GM18505 (cell line): ENCODE results near the gene FKBP8.

Experiments used
- ATAC-seq: cut with Tn5 transposase; IDR thresholded peaks from one replicate; pipeline ENCODE4 v1.9.1; 2021; ENCODE audit not compliant: unreplicated experiment
- POLR2A ChIP-seq: IDR thresholded peaks from 4 replicates; pipeline ENCODE4 v1.6.1; 2011; ENCODE audit warnings: borderline replicate concordance; ENCODE audit not compliant: insufficient read depth, insufficient read length; ENCODE audit errors: extremely low read depth

The FKBP8 gene

DNA sequence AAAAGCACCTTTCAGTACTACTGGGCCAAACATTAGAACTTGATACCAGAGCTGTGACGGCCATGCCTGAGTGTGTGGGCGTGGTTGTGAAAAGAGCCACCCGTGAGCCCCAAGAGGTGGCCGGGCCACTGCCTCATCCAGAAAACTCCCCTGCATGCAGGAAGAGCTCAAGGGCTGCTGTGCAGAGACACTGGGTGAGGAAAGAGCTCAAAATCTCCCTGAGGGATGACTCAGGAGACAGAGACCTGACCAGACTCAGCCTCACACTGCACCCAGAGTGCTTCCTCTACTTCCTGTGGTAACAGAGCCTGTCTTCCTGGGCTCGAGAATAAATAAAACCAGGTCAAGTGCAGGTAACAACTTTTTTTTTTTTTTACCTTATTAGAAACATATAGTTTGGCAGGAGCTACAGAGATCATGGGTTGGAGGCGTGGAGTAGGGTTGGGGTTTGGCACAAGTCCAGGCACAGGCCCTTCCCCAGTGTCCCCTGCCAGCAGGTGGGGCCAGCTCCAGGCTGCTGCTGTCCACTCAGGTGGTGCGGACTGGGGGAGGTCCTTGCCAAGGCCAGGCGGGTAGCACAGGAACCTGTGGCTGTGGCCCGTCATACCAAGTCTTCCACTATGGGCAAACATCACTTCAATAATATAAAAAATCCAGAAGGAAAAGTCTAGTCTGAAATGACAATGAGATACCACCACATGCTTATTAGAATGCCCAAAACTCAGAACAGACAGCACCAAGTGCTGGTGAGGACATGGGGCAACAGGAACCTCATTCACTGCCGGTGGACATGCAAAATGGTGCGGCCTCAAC is 47.0 kb downstream of the FKBP8 start:
- ATAC-seq, result no peak
- TF ChIP-seq POLR2A, result no peak

DNA sequence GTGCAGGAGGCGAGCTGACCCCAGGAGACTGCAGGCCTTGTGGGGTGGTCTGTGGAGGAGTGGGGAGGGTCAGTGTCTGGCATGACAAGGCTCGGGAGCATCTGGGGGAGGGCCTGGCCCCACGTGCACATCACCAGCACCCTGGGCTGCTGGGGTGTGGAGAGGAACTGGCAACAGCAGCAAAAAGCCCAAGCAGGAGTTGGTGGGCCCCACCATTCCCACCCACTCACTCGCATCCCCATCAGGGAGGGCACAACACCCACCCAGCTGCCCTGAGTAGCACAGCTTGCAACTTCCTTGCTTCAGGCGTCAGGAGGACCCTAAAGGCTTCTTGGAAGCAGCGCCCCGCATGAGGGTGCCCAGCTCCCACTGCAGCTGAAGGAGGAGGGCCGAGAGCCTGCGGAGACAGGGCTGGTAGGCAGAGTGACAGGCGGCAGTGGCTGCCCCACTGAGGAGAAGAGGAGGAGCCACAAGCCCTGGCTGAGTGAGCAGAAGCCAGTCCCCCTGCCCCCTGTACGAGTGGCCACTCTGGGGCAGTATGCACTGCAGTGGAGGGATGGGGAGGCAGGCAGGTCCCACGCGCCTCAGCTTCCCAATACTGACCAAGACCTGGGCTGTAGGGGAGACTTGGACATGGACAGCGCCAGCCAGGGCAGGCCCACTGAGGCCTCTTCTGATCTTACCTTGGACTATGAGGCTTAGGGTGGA is 48.0 kb downstream of the FKBP8 start:
- no peak for ATAC-seq
- no peak for TF ChIP-seq POLR2A

DNA sequence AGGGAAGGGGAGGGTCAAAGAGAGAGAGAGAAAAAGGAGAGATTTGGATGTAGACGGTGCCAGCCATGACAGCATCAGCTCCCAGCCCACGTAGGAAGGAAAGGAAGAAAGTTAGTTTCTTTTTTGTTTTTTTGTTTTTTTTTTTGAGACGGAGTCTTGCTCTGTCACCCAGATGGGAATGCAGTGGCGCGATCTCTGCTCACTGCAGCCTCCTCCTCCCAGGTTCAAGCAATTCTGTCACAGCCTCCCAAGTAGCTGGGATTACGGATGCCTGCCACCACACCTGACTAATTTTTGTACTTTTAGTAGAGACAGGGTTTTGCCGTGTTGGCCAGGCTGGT is 49.1 kb downstream of the FKBP8 start:
- no peak for TF ChIP-seq POLR2A
- ATAC-seq, result no peak

DNA sequence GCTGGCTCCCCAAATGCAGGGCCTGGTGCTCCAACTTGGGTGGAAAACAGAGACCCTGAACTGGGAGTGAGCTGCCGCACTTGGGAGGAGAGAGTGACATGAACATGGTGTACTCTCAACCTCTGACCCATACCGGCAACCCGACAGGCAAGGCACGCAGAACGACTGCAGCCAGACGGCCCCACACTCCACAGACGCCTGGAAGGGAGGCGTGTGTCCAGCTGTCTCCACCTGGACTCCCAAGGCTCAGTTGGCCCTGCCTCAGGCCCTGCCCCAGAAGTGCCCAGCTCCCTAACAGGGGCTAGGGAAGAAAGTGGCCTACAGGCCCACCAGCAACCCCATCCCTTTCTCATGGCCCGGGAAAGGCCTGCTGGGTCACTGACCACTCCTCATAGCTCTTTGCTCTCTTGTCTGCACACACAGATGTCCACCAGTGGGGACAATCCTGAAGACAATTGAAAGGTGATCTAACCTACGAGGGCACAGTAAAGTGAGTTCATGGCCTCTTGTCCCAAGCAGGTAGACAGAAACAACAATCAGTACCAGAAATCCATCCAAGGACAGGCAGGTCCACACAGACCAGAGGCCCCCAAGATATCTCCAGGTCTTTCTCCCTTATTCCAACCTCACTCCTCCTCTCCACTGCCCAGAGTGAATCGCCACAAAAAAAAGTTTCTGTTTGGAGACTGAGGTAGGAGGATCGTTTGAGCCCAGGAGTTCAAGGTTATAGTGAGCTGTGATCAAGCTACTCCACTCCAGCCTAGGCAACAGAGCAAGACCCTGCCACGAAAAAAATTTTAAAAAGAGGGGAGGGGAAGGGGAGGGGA is 49.7 kb downstream of the FKBP8 start:
- ATAC-seq, result no peak

DNA sequence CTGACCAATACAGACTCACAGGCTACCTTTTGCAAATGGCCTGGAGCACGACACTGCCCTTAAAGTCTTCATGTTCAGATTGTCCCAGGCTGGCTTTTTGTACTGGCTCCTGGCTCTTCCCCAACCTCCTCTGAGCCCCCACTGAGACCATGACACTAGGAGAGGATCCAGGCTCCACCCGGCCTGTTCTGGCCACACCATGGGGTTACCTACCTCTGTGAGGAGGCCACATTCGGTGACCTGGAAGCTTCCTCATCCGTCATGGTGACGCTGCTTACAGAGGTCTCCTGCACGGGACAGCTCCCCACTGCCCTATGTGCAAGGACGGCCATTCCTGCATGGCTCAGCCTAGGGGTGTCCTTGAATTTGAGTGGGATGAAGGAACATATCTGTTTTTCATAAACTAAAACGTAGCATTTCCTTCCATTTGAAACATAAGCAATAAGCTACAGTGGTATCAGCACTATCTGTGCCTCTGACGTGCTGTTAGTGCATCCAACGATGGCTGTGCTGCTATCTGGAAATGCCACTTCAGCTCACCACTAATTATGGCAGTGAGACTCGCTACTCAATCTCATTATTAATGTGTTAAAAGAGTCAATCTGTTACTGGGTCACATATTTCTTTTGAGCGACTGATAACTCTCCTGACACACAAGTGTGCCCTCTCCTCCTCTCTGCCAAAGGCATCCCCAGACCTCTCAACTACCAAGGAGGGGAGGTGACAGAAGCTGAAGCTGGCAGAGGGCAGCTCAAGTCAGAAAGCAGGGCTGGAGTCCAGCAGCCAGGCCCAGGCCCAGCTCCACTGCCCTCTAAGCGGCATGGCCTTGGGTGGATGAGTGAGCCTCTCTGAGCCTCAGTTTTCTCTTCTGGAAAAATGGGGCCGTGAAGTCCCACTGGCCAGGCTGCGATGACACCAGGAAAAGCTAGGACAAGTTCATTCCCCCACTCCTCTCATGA is 51.1 kb downstream of the FKBP8 start:
- TF ChIP-seq POLR2A, result no peak
- ATAC-seq, result no peak

More for the DNA sequence above, 49.7 kb downstream of the FKBP8 start:
- no peak for TF ChIP-seq POLR2A

DNA sequence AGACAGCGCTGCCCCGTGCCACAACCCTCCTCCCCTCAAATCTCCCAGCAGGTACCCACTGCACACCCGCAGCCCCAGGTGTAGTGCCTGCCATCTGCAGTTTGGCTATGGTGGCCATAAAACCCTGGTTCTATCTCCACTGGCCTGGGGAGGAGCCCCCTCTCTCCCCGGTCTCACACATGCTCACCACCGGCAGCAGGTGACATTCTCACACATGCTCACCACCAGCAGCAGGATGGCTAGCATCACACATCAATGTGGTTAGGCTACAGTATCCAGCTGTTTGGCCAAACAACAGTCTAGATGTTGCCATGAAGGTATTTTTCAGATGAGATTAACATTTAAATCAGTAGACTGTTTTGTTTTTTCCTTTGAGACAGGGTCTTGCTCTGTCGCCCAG is 52.6 kb downstream of the FKBP8 start:
- no peak for ATAC-seq
- no peak for TF ChIP-seq POLR2A

DNA sequence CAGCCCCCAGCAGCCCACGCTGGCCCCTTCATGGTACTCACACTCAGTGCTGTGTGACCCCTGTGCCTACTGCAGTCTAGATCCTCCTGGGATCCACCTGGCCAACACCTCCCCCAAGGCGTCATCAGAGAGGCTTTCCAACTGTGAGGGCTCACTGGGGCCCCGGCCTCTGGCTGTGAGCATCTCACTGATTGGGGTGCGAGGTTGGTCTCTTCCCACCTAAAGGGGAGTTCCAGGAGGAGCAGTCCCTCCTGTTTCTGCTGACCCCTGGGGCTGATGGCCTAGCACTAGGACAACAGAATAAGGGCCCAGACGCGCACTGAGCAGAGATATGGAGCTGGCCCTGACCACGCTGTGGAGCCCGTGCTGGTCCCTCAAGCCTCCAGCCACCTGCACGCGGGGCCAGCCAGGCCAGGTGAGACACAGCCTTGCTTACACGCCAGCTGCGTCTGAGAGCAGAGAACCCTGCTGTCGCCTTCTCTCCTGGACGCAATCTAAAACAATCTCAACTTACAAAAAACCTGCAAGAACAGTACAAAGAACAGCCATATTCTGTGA is 53.7 kb downstream of the FKBP8 start:
- no peak for ATAC-seq

DNA sequence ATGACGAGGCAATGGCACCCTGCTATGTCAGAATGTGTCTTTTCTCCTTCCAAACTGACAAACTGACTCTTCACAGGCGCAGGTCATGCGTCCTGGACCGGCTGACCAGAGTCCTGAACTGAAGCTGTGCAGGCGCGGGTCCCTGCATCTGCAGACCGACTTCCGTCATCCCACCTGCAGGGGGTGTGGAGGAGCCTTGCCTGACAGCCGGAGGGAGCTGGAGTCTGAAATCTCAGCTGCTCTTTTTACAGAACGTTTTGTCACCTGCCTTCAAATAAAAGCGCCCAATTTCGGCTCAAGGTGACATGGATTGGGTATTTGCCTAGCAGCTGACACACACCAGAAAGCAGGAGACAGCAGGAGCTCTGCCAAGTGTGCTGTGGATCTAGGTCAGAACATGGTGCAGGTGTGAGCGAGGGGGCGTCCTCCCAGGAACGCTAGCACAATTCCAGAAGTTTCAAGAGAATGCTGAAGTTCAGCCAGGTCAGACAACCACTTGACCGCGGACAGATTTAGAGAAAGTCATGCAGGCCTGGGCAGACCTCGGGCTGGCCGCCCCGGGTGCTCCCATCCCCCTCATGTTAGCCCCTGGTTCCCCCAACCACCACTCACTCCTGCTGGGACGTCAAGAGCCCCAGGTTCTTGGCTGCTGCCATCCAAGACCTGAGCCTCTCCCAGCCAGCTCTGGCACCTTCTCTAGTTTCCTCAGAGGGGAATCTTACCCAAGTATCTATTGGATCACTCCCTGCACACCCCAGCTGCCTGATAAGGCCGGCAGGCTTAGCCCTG is 54.3 kb downstream of the FKBP8 start:
- no peak for TF ChIP-seq POLR2A
- ATAC-seq, result no peak

More for the DNA sequence above, 53.7 kb downstream of the FKBP8 start:
- no peak for TF ChIP-seq POLR2A

DNA sequence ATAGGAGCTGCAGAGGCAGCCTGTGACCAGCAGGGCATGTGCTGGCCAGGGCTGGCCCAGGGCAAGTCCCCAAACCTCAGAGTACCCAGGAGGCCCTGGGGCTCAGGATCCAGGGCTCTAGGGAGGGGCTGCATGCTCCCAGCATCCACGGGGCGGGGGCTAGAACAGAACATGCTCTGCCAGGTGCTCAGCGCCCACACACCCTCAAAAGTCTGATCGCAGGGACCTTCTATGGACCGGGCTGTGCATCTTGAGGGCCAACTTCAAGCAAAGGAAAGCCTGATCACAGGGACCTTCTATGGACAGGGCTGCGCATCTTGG is 55.0 kb downstream of the FKBP8 start:
- no peak for ATAC-seq
- TF ChIP-seq POLR2A, result no peak

DNA sequence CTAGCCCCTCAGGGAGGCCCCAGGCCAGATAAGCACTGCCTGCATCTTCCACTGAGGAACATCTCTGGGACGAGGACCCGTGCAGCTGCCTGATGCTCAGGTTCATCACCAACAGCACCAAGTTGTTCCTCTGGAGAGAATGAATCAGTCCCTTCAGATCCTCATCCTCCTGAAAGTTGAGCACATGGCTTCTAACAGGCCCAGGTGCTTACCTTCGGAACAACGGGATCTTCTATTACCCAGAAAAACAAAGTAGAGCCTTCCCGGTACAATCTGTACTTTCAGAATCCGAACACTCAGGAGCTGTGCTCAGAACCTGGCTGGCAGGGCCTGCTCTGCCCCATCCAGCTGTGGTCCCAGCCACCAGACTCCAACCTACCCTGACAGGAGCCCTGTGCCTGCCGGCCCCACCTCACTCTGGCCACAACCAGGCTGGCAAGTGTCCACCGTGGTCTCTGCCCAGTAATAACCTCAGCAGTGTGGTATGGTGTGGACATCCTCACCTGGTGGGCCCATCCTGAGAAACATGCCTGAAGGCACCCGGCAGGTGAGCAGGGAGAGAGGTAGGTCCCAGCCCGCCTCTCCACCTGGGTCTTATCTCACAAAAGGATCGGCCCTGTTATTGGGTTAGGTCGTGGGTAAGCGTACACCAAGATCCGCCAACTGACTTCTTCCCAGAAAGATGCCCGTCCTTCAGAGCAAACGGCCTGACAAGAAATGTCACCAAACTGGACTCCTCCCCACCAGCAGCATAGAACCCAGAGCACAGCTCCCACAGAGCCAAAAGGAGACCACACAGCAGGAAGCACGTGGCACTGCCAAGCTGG is 55.6 kb downstream of the FKBP8 start:
- TF ChIP-seq POLR2A, result no peak
- no peak for ATAC-seq

DNA sequence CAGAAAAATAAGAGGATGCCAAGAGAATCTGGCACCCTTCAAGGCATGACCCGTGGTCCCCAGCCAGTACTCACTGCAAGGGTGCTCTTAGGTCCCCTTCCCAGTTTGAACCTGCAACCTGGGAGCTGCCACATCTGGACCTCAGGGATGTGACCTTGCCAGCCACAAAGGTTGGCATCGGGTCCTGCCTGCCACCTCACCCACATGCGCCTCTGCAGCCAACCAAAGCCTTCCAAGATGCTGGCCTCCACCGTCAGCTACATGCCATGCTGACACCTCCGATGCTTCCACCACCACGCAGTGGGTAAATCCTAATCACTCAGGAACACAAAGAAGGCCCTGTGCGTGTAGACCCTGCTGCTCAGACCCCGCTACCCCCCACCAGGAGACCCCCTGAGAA is 56.6 kb downstream of the FKBP8 start:
- ATAC-seq, result no peak
- TF ChIP-seq POLR2A, result no peak
